GM21360 (cell line): ENCODE data around the gene TM9SF3.
"Not testable (repeated sequence)": the region's sequence is repeated elsewhere in the genome, so short reads cannot be mapped to it uniquely, and the experiment has no call there.

ENCODE experiments used
- ATAC-seq: cut with Tn5 transposase; IDR thresholded peaks from one replicate; pipeline ENCODE4 v1.9.1; 2021; ENCODE audit warnings: mild to moderate bottlenecking, moderate library complexity; ENCODE audit not compliant: unreplicated experiment

Gene TM9SF3

GRCh38 chr10:96606216-96606615 is 19.4 kb upstream of the TM9SF3 start:
- no peak for ATAC-seq

GRCh38 chr10:96600337-96600736 is 13.5 kb upstream of the TM9SF3 start:
- ATAC-seq = no peak

GRCh38 chr10:96598846-96599245 is 12.0 kb upstream of the TM9SF3 start:
- ATAC-seq = no peak

- no peak for ATAC-seq
These were observed 9.9 kb upstream of the TM9SF3 start for GRCh38 chr10:96596422-96597407.

- no peak for ATAC-seq
These were observed 8.9 kb upstream of the TM9SF3 start for GRCh38 chr10:96595741-96596140.

GRCh38 chr10:96591946-96592345 is 5.1 kb upstream of the TM9SF3 start:
- ATAC-seq = no peak

GRCh38 chr10:96588616-96589419 is 2.0 kb upstream of the TM9SF3 start:
- ATAC-seq = peak; percentile 30

- ATAC-seq = no peak
These were observed 1.3 kb upstream of the TM9SF3 start for GRCh38 chr10:96588060-96588554.

- no peak for ATAC-seq
These were observed 650 bp upstream of the TM9SF3 start for GRCh38 chr10:96587264-96588059.

- no peak for ATAC-seq
These were observed 935 bp downstream of the TM9SF3 start for GRCh38 chr10:96585736-96586418.

- ATAC-seq = no peak
These were observed 2.3 kb downstream of the TM9SF3 start for GRCh38 chr10:96584474-96584873.

- ATAC-seq = no peak
These were observed 2.8 kb downstream of the TM9SF3 start for GRCh38 chr10:96584035-96584434.

- no peak for ATAC-seq
These were observed 7.7 kb downstream of the TM9SF3 start for GRCh38 chr10:96579133-96579532.

GRCh38 chr10:96578633-96579032 is 8.2 kb downstream of the TM9SF3 start:
- ATAC-seq = no peak

- ATAC-seq = no peak
These were observed 8.8 kb downstream of the TM9SF3 start for GRCh38 chr10:96578022-96578421.

GRCh38 chr10:96577069-96577468 is 9.7 kb downstream of the TM9SF3 start:
- ATAC-seq = no peak

GRCh38 chr10:96576277-96576980 is 10.4 kb downstream of the TM9SF3 start:
- no peak for ATAC-seq

GRCh38 chr10:96574564-96574963 is 12.2 kb downstream of the TM9SF3 start:
- not testable (repeated sequence) for ATAC-seq

- no peak for ATAC-seq
These were observed 13.8 kb downstream of the TM9SF3 start for GRCh38 chr10:96573036-96573435.
